ENCODE results near the gene CLRN2. TPM values are rescaled to one million over a fixed set of nuclear protein-coding genes. Genes with fewer than 3 reads are reported as not detected.

The CLRN2 gene, protein sequence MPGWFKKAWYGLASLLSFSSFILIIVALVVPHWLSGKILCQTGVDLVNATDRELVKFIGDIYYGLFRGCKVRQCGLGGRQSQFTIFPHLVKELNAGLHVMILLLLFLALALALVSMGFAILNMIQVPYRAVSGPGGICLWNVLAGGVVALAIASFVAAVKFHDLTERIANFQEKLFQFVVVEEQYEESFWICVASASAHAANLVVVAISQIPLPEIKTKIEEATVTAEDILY
- not detected in 2 replicates for total RNA-seq (2011; cell fraction: chromatin; rRNA removed; ENCODE audit: low replicate concordance)
- not detected in 2 replicates for total RNA-seq (2011; cell fraction: nucleolus; rRNA removed)
- not detected in 2 replicates for total RNA-seq (2011; cell fraction: nucleoplasm; rRNA removed)
- total RNA-seq (2014; rRNA removed) (not detected in 2 replicates), total RNA-seq (2014; rRNA removed; fragmentation: Illumina TruSeq; extraction: Trizol) (not detected in 2 replicates), total RNA-seq (2015; rRNA removed; fragmentation: Illumina TruSeq; extraction: Trizol) (not detected in 2 replicates), total RNA-seq (2021) (not detected in 2 replicates), polyA plus RNA-seq (2011; rRNA removed) (not detected in 2 replicates), polyA plus RNA-seq (2014; fragmentation: Illumina TruSeq; extraction: Trizol) (not detected in 2 replicates), polyA plus RNA-seq (2014; fragmentation: Nextera tagmentation; extraction: Ambion mirVana) (not detected), polyA plus RNA-seq (2014; rRNA removed) (not detected in 2 replicates), polyA minus RNA-seq (2011; rRNA and poly(A)+ RNA removed) (not detected in 2 replicates), Bru-seq, nascent RNA (not detected), BruChase-seq, experiment 1, labeled RNA remaining after a 2-hour chase (not detected), BruChase-seq, experiment 2, labeled RNA remaining after a 6-hour chase (not detected)
- polyA plus RNA-seq (2011; cell fraction: cytosol; rRNA removed) = not detected in 2 replicates
- not detected in 2 replicates for polyA plus RNA-seq (2011; cell fraction: nucleus; rRNA removed)
- not detected in 2 replicates for polyA plus RNA-seq (2012)
- polyA minus RNA-seq (2011; cell fraction: cytosol; rRNA and poly(A)+ RNA removed) = not detected in 2 replicates
- not detected in 2 replicates for polyA minus RNA-seq (2011; cell fraction: nucleus; rRNA and poly(A)+ RNA removed)
- long read RNA-seq, experiment 1 = 0 reads
- long read RNA-seq, experiment 2 = 0 reads
- long read RNA-seq, experiment 3 = 0 reads

GRCh38 chr4:17514865-17515264 lies at the start of gene CLRN2:
Gene CLRN2, plus strand, starts transcription at chr4:17515165. Its CDS starts 102 bp downstream, at chr4:17515267.
- no peak within 1 kb of the TSS; a peak in 1 of 4 replicates for H3K9ac ChIP-seq (ENCODE audit: insufficient read depth in 1 of 2, low read depth in 2 of 2, low read length in 2 of 2)
- H4K20me1 ChIP-seq (replicated peaks; ENCODE audit: control insufficient read depth, insufficient read depth, low read length) = peaks cover 4% of the 10 kb centered on the region; the same call in 1 of the 2 replicates
- no peak within 1 kb of the TSS for H3K4me3 ChIP-seq
- ChIA-PET CTCF (ENCODE audit: low intra/inter-chr PET ratio) (no interaction called here), POLR2A (interaction anchor here (0.6 kb wide), 1 partner anchor 1117 kb away, joined by 4 read pairs; no protein-coding TSS in a partner anchor)
- no peaks in the 10 kb centered on the region for H3K9me1 ChIP-seq (ENCODE audit: control insufficient read depth, insufficient read depth, low read length)
- ATAC-seq (no peak), FAIRE-seq (no peak), DNase-seq (ENCODE audit: extremely low read depth in 1 of 4, low spot score in 3 of 4) (no peak)
- WGBS (ENCODE audit: insufficient coverage, low coverage, missing lambda C conversion rate) = 27% methylated on average over 9 of the region's 9 CpGs
- no TSS peak for BruUV-seq (replicated peaks)
- peak within 1 kb of the TSS; percentile 56; the same call in 1 of the 2 replicates for H2AFZ ChIP-seq (ENCODE audit: low read depth, low read length)
- no peak within 1 kb of the TSS for H3K27ac ChIP-seq (ENCODE audit: extremely low read depth, low read depth, low read length)
- H3K9me3 ChIP-seq (replicated peaks; ENCODE audit: control insufficient read depth, insufficient read depth, low read depth, low read length) = no peaks in the 10 kb centered on the region
- intact Hi-C loops (cut with micrococcal nuclease) (no loop called here), in situ Hi-C loops (cut with MboI) (no loop called here)
- H3K36me3 ChIP-seq (ENCODE audit: control insufficient read depth, insufficient read depth, low read length) = peaks cover 10% of the 10 kb centered on the region; the same call in 2 of the 3 replicates
- no peak within 1 kb of the TSS for H3K4me2 ChIP-seq (ENCODE audit: insufficient read depth, low read length)
- peaks cover 19% of the 10 kb centered on the region for H3K79me2 ChIP-seq (ENCODE audit: control insufficient read depth, insufficient read depth, low read length)
- H3K27me3 ChIP-seq (ENCODE audit: control insufficient read depth in 2 of 2, insufficient read depth in 2 of 2, low read length in 2 of 2) = peaks cover 16% of the 10 kb centered on the region in 2 experiments; a peak in 4 of 5 replicates
- no peak for TF ChIP-seq ZBTB7A (IDR thresholded peaks at IDR 0.05; ENCODE audit: borderline replicate concordance, control insufficient read depth, low read depth, low read length)
- TF ChIP-seq HDAC8 (tag; IDR thresholded peaks at IDR 0.05) = no peak
- TF ChIP-seq HMGXB4 (CRISPR knock-in tag; IDR thresholded peaks at IDR 0.05) = no peak
- no peak for TF ChIP-seq BCL6 (CRISPR knock-in tag; IDR thresholded peaks at IDR 0.05)
- H3K4me1 ChIP-seq (replicated peaks in 1 of 2; ENCODE audit: control insufficient read depth in 2 of 2, insufficient read depth in 2 of 2, low read length in 2 of 2) = peaks cover 8 to 17% of the 10 kb centered on the region in 2 experiments; a peak in 4 of 5 replicates

All from K562 (cell line).